Measurements from ENCODE around the gene ACY1.

ACY1 gene

GRCh38 chr3:51966486-51966885 is 16.8 kb upstream of the ACY1 start:
- peak overlapping the region; percentile 97 for H3K27ac ChIP-seq
- TF ChIP-seq CTCF (IDR thresholded peaks at IDR 0.05) (no peak), ZFX (IDR thresholded peaks at IDR 0.05; ENCODE audit: borderline replicate concordance) (no peak)

- H3K27ac ChIP-seq, result peak overlapping the region; percentile 97
- TF ChIP-seq ZFX (IDR thresholded peaks at IDR 0.05; ENCODE audit: borderline replicate concordance) (no peak), CTCF (IDR thresholded peaks at IDR 0.05) (no peak)
Observed at GRCh38 chr3:51966922-51967383, 16.4 kb upstream of the ACY1 start.

- peak within 1 kb of the TSS; percentile 97 for H3K27ac ChIP-seq
Observed at GRCh38 chr3:51967384-51968169, 15.8 kb upstream of the ACY1 start, which contains the start of gene PCBP4. Gene PCBP4, minus strand, starts transcription at chr3:51967454. Its CDS starts 6,214 bp downstream, at chr3:51961240.

GRCh38 chr3:51968170-51968775 is 15.1 kb upstream of the ACY1 start:
- TF ChIP-seq CTCF (IDR thresholded peaks at IDR 0.05), result no peak

More at GRCh38 chr3:51967384-51968169, 15.8 kb upstream of the ACY1 start, which contains the start of gene PCBP4:
- TF ChIP-seq CTCF (IDR thresholded peaks at IDR 0.05) (no peak), ZFX (IDR thresholded peaks at IDR 0.05; ENCODE audit: borderline replicate concordance) (no peak)

GRCh38 chr3:51968883-51969678 is 14.3 kb upstream of the ACY1 start:
- TF ChIP-seq ZFX (IDR thresholded peaks at IDR 0.05; ENCODE audit: borderline replicate concordance) (no peak), CTCF (IDR thresholded peaks at IDR 0.05) (no peak)
- peak overlapping the region; percentile 97 for H3K27ac ChIP-seq

More at GRCh38 chr3:51968170-51968775, 15.1 kb upstream of the ACY1 start:
- peak overlapping the region; percentile 97 for H3K27ac ChIP-seq

- H3K27ac ChIP-seq, result peak overlapping the region; percentile 97
- TF ChIP-seq ZFX (IDR thresholded peaks at IDR 0.05; ENCODE audit: borderline replicate concordance) (no peak), CTCF (IDR thresholded peaks at IDR 0.05) (no peak)
Observed at GRCh38 chr3:51969841-51970240, 13.5 kb upstream of the ACY1 start.

Data from 22Rv1 (cell line).